ENCODE measurements around the gene NDUFAF4. TPM values are rescaled to one million over a fixed set of nuclear protein-coding genes. Genes with fewer than 3 reads are reported as not detected.

The NDUFAF4 gene
- total RNA-seq: 97.1 TPM
- long read RNA-seq, transcript NDUFAF4-201 (3 exons, 2,399 nt): major isoform, 69 of 72 reads
- long read RNA-seq, partial matches to known transcripts: 0 of 72 reads
- long read RNA-seq, other reads (novel, unspliced or antisense): 3 of 72 reads

DNA sequence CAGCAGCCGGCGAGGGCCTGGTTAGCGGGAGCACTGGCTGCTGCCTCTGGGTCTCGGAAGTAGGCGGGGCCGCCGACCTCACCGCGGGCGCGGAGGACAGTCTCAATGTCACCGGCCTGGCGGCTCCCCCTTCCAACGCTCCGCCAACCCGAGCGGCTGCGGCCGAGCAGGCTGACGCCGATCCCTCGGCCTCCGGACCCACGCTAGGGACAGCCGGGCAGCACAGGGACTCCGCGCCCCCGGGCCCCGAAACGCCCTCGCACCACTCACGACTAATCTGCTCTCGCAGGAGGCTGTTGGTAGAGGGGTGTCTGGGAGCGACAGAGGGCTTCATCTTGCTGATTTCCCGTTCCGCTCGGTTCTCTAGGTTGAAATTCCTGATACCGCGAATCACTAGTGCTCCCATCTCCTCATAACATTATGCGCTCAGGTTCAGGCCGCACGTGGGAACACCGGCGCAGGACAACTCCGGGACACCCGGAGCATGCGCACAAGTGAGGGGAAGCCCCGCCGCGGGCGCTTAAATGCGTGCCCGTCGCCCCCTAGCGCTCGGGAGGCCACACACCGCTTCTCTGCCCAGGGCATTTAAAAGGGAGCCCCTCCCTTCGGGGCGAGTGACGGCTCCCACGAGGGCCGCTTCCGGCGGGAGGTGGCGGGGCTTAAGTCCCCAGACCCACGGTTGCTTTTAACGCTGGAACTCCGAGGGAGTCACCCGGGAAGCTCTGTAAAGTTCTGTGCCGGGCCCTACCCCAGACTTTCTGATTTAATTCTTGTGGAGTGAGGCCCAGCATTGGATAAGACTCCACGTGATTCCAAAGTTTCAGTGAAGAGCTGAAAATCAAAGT, at the start of gene NDUFAF4:
TSS of gene NDUFAF4 (minus strand) at position 496 of the 845 bp plus-strand sequence. CDS start at position 406, 90 bp downstream.
- peaks cover 64% of the 10 kb centered on the region for H3K4me1 ChIP-seq
- H3K27ac ChIP-seq (replicated peaks): peak within 1 kb of the TSS; percentile 97
- no peaks in the 10 kb centered on the region for H3K9me3 ChIP-seq (replicated peaks)
- peak; percentile 96 for DNase-seq
- H3K36me3 ChIP-seq: peaks cover 37% of the 10 kb centered on the region
- H3K4me3 ChIP-seq: peak within 1 kb of the TSS; percentile 88
- no peaks in the 10 kb centered on the region for H3K27me3 ChIP-seq (ENCODE audit: low read depth)
- TF ChIP-seq, protein P1, sequence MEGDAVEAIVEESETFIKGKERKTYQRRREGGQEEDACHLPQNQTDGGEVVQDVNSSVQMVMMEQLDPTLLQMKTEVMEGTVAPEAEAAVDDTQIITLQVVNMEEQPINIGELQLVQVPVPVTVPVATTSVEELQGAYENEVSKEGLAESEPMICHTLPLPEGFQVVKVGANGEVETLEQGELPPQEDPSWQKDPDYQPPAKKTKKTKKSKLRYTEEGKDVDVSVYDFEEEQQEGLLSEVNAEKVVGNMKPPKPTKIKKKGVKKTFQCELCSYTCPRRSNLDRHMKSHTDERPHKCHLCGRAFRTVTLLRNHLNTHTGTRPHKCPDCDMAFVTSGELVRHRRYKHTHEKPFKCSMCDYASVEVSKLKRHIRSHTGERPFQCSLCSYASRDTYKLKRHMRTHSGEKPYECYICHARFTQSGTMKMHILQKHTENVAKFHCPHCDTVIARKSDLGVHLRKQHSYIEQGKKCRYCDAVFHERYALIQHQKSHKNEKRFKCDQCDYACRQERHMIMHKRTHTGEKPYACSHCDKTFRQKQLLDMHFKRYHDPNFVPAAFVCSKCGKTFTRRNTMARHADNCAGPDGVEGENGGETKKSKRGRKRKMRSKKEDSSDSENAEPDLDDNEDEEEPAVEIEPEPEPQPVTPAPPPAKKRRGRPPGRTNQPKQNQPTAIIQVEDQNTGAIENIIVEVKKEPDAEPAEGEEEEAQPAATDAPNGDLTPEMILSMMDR (IDR thresholded peaks at IDR 0.05; ENCODE audit: borderline replicate concordance): peak; percentile 97
- intact Hi-C loops (cut with micrococcal nuclease): no loop called here

DNA sequence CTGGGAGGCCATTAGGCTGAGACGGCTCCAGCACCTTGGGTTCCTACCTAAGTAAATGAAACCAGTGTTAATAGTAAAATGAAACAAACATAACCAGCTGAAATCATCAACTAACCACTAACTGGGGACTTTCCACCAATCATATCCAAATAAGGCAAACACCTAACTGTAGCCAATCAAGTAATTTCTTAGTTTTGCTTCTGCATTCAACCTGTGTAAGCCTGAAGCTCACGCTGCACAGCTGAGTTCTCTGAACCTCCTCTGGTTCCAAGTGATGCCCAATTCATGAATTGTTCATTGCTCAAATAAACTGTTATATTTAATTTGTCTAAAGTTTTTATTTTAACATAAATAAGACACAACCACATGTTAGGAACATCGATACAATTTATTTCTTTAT, 49.4 kb upstream of the NDUFAF4 start:
- intact Hi-C loops (cut with micrococcal nuclease): no loop called here
- TF ChIP-seq, protein P1 (IDR thresholded peaks at IDR 0.05; ENCODE audit: borderline replicate concordance): no peak
- Histone ChIP-seq H3K4me3 (no peak overlapping the region), H3K9me3 (replicated peaks) (no peaks in the 10 kb centered on the region), H3K36me3 (no peaks in the 10 kb centered on the region), H3K27me3 (ENCODE audit: low read depth) (peaks cover 9% of the 10 kb centered on the region), H3K27ac (replicated peaks) (no peak overlapping the region), H3K4me1 (no peaks in the 10 kb centered on the region)
- no peak for DNase-seq

DNA sequence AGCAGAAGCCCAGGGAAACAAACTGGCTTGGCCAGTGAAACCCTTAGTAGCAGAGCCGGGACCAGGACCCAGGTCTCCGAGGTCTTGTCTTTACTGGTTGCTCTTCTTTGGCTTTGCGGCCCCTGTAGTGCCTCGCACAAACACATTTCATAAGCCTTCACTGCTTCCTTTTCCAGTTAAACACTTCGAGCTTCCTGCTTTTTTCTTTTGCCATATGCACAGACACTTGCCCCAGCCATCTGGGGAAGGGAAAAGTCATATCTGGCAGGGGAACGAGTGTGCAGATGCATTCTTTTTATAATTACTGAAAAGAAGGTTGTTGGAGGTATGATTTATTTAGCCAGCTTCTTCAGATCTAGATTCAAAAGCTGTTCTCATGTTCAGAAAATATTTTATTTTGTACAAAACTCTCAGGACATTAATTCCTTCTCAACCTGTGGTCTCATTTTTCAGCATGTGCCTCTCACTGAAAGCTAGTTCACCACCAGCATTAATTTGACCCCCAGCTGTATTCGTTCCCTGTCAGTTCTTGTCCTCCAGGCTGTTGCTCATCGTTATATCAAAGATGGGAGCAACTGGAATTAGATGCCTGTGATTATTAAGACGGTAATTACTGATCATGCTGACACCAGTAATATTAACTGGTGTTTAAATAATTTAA, 46.0 kb upstream of the NDUFAF4 start:
- no peak overlapping the region for H3K4me3 ChIP-seq
- H3K9me3 ChIP-seq (replicated peaks): no peaks in the 10 kb centered on the region
- intact Hi-C loops (cut with micrococcal nuclease): no loop called here
- peaks cover 5% of the 10 kb centered on the region for H3K4me1 ChIP-seq
- DNase-seq: no peak
- H3K36me3 ChIP-seq: no peaks in the 10 kb centered on the region
- no peak overlapping the region for H3K27ac ChIP-seq (replicated peaks)
- peaks cover 9% of the 10 kb centered on the region for H3K27me3 ChIP-seq (ENCODE audit: low read depth)
- TF ChIP-seq, protein P1 (IDR thresholded peaks at IDR 0.05; ENCODE audit: borderline replicate concordance): no peak

DNA sequence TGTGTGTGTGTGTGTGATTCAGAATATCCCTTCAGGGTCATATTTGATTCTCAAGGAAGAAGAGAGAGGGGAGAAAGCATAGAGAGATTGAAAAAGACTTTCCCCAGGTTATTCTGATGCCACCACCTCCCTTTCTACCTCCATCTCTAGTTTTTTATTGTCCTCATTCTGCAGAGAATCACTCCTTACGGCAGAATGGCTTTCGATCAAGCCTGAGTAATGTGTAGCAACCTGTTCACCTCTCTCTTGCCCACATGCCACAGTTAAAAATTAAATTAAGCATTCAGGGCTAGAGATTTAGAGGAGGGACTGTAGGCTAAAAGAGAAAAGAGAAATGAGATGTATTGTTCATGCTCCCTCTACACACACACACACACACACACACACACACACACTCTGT, 45.0 kb upstream of the NDUFAF4 start:
- no peak for DNase-seq
- intact Hi-C loops (cut with micrococcal nuclease): no loop called here
- Histone ChIP-seq H3K36me3 (no peaks in the 10 kb centered on the region), H3K4me3 (no peak overlapping the region), H3K4me1 (peaks cover 8% of the 10 kb centered on the region), H3K9me3 (replicated peaks) (no peaks in the 10 kb centered on the region), H3K27me3 (ENCODE audit: low read depth) (peaks cover 9% of the 10 kb centered on the region), H3K27ac (replicated peaks) (no peak overlapping the region)
- TF ChIP-seq, protein P1 (IDR thresholded peaks at IDR 0.05; ENCODE audit: borderline replicate concordance): no peak

DNA sequence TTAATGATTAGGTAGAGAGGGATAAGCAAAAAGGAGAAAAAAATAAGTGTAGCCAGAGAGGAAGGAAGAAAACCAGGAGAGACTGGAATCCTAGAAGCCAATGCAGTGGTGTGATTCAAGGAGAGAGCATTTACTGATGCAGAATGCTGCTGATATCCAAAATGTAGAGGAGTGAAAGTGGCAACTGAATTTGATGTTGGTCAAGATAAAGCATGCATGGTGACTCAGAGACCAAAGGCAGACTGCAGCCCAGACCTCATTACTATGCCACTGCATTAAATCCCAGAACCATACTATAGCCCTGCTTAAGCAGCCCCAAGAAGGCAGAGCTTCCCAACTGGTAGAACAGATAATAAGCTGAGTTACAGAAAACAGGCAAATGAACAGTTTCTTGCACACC, 42.6 kb upstream of the NDUFAF4 start:
- TF ChIP-seq, protein P1 (IDR thresholded peaks at IDR 0.05; ENCODE audit: borderline replicate concordance): no peak
- no peak for DNase-seq
- intact Hi-C loops (cut with micrococcal nuclease): no loop called here
- no peaks in the 10 kb centered on the region for H3K9me3 ChIP-seq (replicated peaks)
- H3K27me3 ChIP-seq (ENCODE audit: low read depth): peaks cover 5% of the 10 kb centered on the region
- no peak overlapping the region for H3K4me3 ChIP-seq
- H3K36me3 ChIP-seq: no peaks in the 10 kb centered on the region
- H3K4me1 ChIP-seq: peaks cover 8% of the 10 kb centered on the region
- H3K27ac ChIP-seq (replicated peaks): no peak overlapping the region
